ENCODE data around the gene CITED4.
"Not testable (repeated sequence)": the region's sequence is repeated elsewhere in the genome, so short reads cannot be mapped to it uniquely, and the experiment has no call there.

CITED4 gene

GRCh38 chr1:40862008-40862863 is at the start of gene CITED4:
CITED4 (minus strand) TSS chr1:40862363; CDS start chr1:40862127, 236 bp downstream.
- DNase-seq (ENCODE audit: low spot score) = peak; percentile 91

GRCh38 chr1:40911105-40911504 is 48.9 kb upstream of the CITED4 start:
- no peak for DNase-seq (ENCODE audit: low spot score)

- DNase-seq (ENCODE audit: low spot score) = no peak
These were observed 47.1 kb upstream of the CITED4 start for GRCh38 chr1:40909281-40909680.

- no peak for DNase-seq (ENCODE audit: low spot score)
These were observed 46.2 kb upstream of the CITED4 start for GRCh38 chr1:40908350-40908749.

- DNase-seq (ENCODE audit: low spot score) = no peak
These were observed 45.7 kb upstream of the CITED4 start for GRCh38 chr1:40907899-40908298.

GRCh38 chr1:40906781-40907400 is 44.7 kb upstream of the CITED4 start:
- no peak for DNase-seq (ENCODE audit: low spot score)

GRCh38 chr1:40905061-40905460 is 42.9 kb upstream of the CITED4 start:
- DNase-seq (ENCODE audit: low spot score) = no peak

GRCh38 chr1:40903106-40903505 is 40.9 kb upstream of the CITED4 start:
- DNase-seq (ENCODE audit: low spot score) = no peak

GRCh38 chr1:40901886-40902852 is 40.0 kb upstream of the CITED4 start:
- DNase-seq (ENCODE audit: low spot score) = no peak

GRCh38 chr1:40899230-40899870 is 37.2 kb upstream of the CITED4 start:
- no peak for DNase-seq (ENCODE audit: low spot score)

- no peak for DNase-seq (ENCODE audit: low spot score)
These were observed 36.3 kb upstream of the CITED4 start for GRCh38 chr1:40898431-40898901.

- DNase-seq (ENCODE audit: low spot score) = no peak
These were observed 35.4 kb upstream of the CITED4 start for GRCh38 chr1:40897513-40897912.

- DNase-seq (ENCODE audit: low spot score) = no peak
These were observed 34.3 kb upstream of the CITED4 start for GRCh38 chr1:40896482-40896881.

- no peak for DNase-seq (ENCODE audit: low spot score)
These were observed 33.4 kb upstream of the CITED4 start for GRCh38 chr1:40895601-40896000.

- DNase-seq (ENCODE audit: low spot score) = not testable (repeated sequence)
These were observed 32.7 kb upstream of the CITED4 start for GRCh38 chr1:40894858-40895257.

- DNase-seq (ENCODE audit: low spot score) = no peak
These were observed 32.3 kb upstream of the CITED4 start for GRCh38 chr1:40894455-40894854.

- no peak for DNase-seq (ENCODE audit: low spot score)
These were observed 31.8 kb upstream of the CITED4 start for GRCh38 chr1:40893946-40894345.

- DNase-seq (ENCODE audit: low spot score) = no peak
These were observed 30.2 kb upstream of the CITED4 start for GRCh38 chr1:40892354-40892753.

- no peak for DNase-seq (ENCODE audit: low spot score)
These were observed 28.6 kb upstream of the CITED4 start for GRCh38 chr1:40890771-40891170.

GRCh38 chr1:40887652-40888051 is 25.5 kb upstream of the CITED4 start:
- DNase-seq (ENCODE audit: low spot score) = no peak

- no peak for DNase-seq (ENCODE audit: low spot score)
These were observed 24.8 kb upstream of the CITED4 start for GRCh38 chr1:40887012-40887378.

Measured in HuH-7 (cell line).